HepG2 (cell line): Measurements from ENCODE around the gene PJA2. TPM values are rescaled to one million over a fixed set of nuclear protein-coding genes. Genes with fewer than 3 reads are reported as not detected.

Source experiments
- CBX1 ChIP-seq: IDR thresholded peaks from one replicate; pipeline ENCODE4 v1.6.1; 2016; ENCODE audit warnings: antibody characterized with exemption, low read depth
- FLYWCH1 ChIP-seq: sonication (generic); formaldehyde crosslinking; IDR thresholded peaks from 2 replicates; pipeline ENCODE4 v1.8.1; 2023; ENCODE audit warnings: mild to moderate bottlenecking, missing genetic modification reagents
- HOXD1 ChIP-seq: sonication (generic); formaldehyde crosslinking; IDR thresholded peaks from 2 replicates; pipeline ENCODE4 v1.5.0; 2020; ENCODE audit warnings: missing genetic modification reagents
- JDP2 ChIP-seq: sonication (generic); formaldehyde crosslinking; IDR thresholded peaks from 2 replicates; pipeline ENCODE4 v1.8.1; 2022; ENCODE audit warnings: missing genetic modification reagents, borderline replicate concordance
- KDM4B ChIP-seq: sonication (generic); formaldehyde crosslinking; IDR thresholded peaks from 2 replicates; pipeline ENCODE4 v1.4.0; 2020; ENCODE audit warnings: missing genetic modification reagents
- MATR3 ChIP-seq: sonication (generic); formaldehyde crosslinking; IDR thresholded peaks from 2 replicates; pipeline ENCODE4 v1.4.0; 2020; ENCODE audit warnings: missing genetic modification reagents
- NCOA1 ChIP-seq: sonication (generic); formaldehyde crosslinking; IDR thresholded peaks from 2 replicates; pipeline ENCODE4 v1.9.0; 2021; ENCODE audit warnings: missing genetic modification reagents
- NFKBIZ ChIP-seq: IDR thresholded peaks from 2 replicates; pipeline ENCODE4 v1.6.1; 2018; ENCODE audit warnings: missing genetic modification reagents, missing compliant biosample characterization
- POGZ ChIP-seq: sonication (generic); formaldehyde crosslinking; IDR thresholded peaks from 2 replicates; pipeline ENCODE4 v1.4.0; 2020; ENCODE audit warnings: mild to moderate bottlenecking, missing genetic modification reagents
- RXRB ChIP-seq: IDR thresholded peaks from 2 replicates; pipeline ENCODE4 v1.6.1; 2016; ENCODE audit warnings: borderline replicate concordance, missing genetic modification reagents, missing compliant biosample characterization
- SOX13 ChIP-seq, 3 experiments: fragments of 450-650 bp in 1 of 3; sonication (generic) in 1 of 3; formaldehyde crosslinking in 1 of 3; IDR thresholded peaks in 2 of 3; conservative IDR thresholded peaks in 1 of 3; 2 replicates each; pipeline versions ENCODE4 v1.5.0 to v1.6.1; 2016 to 2020; ENCODE audit warnings: antibody characterized with exemption in 1 of 3, mild to moderate bottlenecking in 1 of 3, missing compliant biosample characterization in 1 of 3, missing genetic modification reagents in 1 of 3, moderate library complexity in 1 of 3
- TEAD2 ChIP-seq: sonication (generic); formaldehyde crosslinking; IDR thresholded peaks from 2 replicates; pipeline ENCODE4 v1.9.0; 2021; ENCODE audit warnings: missing genetic modification reagents
- ZFP36 ChIP-seq: fragments of 150-350 bp; IDR thresholded peaks from 2 replicates; pipeline ENCODE4 v1.6.1; 2018; ENCODE audit warnings: borderline replicate concordance, low read length, low read depth; ENCODE audit not compliant: partially characterized antibody
- ZNF20 ChIP-seq: sonication (generic); formaldehyde crosslinking; IDR thresholded peaks from 2 replicates; pipeline ENCODE4 v1.4.0; 2020; ENCODE audit warnings: mild to moderate bottlenecking, moderate library complexity, missing genetic modification reagents
- polyA plus RNA-seq, 8 experiments: library from polyadenylated mRNA; depleted of rRNA in 3 of 8; stranded (reverse) in 7 of 8; unstranded in 1 of 8; fragments of >200 nt; fragmentation: Illumina TruSeq in 4 of 8; extraction: Trizol in 4 of 8; gene quantifications; 2 replicates each; pipeline versions ENCODE4 v1.2.1 to v1.2.3, GENCODE V29; 2011 to 2016; ENCODE audit warnings: low read depth in 4 of 8, missing spikeins in 1 of 8, mixed read lengths in 1 of 8; ENCODE audit not compliant: insufficient read depth in 1 of 8
- total RNA-seq, 5 experiments: library from RNA; depleted of rRNA; stranded (reverse); fragments of >200 nt; fragmentation: Illumina TruSeq; extraction: Trizol; gene quantifications; 2 replicates each; pipeline ENCODE4 v1.2.3, GENCODE V29; 2016; ENCODE audit warnings: low read depth in 1 of 5
- TF ChIP-seq, protein P1 (sequence below): sonication (generic); formaldehyde crosslinking; IDR thresholded peaks from 2 replicates; pipeline ENCODE4 v1.4.0; 2020; ENCODE audit warnings: mild to moderate bottlenecking, low read depth, missing genetic modification reagents
- TF ChIP-seq, protein P2 (sequence below): sonication (generic); formaldehyde crosslinking; IDR thresholded peaks from 2 replicates; pipeline ENCODE4 v1.9.0; 2021; ENCODE audit warnings: mild to moderate bottlenecking, missing genetic modification reagents
- TF ChIP-seq, protein P3 (sequence below): sonication (generic); formaldehyde crosslinking; IDR thresholded peaks from 2 replicates; pipeline ENCODE4; 2020; ENCODE audit warnings: missing genetic modification reagents, mild to moderate bottlenecking, borderline replicate concordance
- TF ChIP-seq, protein P4 (sequence below): IDR thresholded peaks from 2 replicates; pipeline ENCODE4 v1.6.1; 2016; ENCODE audit warnings: missing compliant biosample characterization, missing genetic modification reagents, borderline replicate concordance

PJA2 gene
- total and polyA plus RNA-seq, 2 of the 13 experiments (the other 11 are each of a cell fraction or from before 2014, with no cell fraction given): 39.4 to 41.4 TPM

DNA sequence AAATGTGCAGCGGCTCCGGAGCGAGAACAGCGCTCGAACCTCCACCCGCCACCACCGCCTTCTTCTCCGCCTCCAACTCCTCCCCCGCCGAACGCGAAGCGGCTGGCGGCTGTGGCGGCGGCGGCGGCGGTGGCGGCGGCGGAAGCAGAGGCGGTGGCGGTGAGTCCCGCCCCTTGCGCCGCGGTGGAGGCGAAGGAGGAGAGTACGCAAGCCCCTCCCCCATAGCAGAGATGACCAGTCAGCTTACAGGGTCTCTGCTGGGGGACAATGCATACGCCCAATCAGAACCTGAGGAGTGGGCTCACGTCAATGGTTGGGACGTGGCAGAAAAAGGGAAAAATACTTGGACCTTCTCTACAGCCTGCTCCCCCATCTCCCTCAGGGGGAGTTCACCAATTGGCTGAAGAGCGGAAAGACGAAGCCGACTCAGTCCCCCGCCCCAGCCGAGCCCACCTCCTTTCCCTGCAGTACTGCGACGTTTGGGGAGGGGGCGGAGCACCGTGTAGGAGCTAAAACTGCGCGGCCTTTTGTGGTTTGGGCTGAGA lies at the start of gene PJA2 (continued):
- TF ChIP-seq, protein P1, sequence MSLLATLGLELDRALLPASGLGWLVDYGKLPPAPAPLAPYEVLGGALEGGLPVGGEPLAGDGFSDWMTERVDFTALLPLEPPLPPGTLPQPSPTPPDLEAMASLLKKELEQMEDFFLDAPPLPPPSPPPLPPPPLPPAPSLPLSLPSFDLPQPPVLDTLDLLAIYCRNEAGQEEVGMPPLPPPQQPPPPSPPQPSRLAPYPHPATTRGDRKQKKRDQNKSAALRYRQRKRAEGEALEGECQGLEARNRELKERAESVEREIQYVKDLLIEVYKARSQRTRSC: no peak
- TF ChIP-seq, protein P2, sequence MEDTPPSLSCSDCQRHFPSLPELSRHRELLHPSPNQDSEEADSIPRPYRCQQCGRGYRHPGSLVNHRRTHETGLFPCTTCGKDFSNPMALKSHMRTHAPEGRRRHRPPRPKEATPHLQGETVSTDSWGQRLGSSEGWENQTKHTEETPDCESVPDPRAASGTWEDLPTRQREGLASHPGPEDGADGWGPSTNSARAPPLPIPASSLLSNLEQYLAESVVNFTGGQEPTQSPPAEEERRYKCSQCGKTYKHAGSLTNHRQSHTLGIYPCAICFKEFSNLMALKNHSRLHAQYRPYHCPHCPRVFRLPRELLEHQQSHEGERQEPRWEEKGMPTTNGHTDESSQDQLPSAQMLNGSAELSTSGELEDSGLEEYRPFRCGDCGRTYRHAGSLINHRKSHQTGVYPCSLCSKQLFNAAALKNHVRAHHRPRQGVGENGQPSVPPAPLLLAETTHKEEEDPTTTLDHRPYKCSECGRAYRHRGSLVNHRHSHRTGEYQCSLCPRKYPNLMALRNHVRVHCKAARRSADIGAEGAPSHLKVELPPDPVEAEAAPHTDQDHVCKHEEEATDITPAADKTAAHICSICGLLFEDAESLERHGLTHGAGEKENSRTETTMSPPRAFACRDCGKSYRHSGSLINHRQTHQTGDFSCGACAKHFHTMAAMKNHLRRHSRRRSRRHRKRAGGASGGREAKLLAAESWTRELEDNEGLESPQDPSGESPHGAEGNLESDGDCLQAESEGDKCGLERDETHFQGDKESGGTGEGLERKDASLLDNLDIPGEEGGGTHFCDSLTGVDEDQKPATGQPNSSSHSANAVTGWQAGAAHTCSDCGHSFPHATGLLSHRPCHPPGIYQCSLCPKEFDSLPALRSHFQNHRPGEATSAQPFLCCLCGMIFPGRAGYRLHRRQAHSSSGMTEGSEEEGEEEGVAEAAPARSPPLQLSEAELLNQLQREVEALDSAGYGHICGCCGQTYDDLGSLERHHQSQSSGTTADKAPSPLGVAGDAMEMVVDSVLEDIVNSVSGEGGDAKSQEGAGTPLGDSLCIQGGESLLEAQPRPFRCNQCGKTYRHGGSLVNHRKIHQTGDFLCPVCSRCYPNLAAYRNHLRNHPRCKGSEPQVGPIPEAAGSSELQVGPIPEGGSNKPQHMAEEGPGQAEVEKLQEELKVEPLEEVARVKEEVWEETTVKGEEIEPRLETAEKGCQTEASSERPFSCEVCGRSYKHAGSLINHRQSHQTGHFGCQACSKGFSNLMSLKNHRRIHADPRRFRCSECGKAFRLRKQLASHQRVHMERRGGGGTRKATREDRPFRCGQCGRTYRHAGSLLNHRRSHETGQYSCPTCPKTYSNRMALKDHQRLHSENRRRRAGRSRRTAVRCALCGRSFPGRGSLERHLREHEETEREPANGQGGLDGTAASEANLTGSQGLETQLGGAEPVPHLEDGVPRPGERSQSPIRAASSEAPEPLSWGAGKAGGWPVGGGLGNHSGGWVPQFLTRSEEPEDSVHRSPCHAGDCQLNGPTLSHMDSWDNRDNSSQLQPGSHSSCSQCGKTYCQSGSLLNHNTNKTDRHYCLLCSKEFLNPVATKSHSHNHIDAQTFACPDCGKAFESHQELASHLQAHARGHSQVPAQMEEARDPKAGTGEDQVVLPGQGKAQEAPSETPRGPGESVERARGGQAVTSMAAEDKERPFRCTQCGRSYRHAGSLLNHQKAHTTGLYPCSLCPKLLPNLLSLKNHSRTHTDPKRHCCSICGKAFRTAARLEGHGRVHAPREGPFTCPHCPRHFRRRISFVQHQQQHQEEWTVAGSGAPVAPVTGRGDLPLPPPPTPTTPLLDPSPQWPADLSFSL: no peak
- TF ChIP-seq, protein P3, sequence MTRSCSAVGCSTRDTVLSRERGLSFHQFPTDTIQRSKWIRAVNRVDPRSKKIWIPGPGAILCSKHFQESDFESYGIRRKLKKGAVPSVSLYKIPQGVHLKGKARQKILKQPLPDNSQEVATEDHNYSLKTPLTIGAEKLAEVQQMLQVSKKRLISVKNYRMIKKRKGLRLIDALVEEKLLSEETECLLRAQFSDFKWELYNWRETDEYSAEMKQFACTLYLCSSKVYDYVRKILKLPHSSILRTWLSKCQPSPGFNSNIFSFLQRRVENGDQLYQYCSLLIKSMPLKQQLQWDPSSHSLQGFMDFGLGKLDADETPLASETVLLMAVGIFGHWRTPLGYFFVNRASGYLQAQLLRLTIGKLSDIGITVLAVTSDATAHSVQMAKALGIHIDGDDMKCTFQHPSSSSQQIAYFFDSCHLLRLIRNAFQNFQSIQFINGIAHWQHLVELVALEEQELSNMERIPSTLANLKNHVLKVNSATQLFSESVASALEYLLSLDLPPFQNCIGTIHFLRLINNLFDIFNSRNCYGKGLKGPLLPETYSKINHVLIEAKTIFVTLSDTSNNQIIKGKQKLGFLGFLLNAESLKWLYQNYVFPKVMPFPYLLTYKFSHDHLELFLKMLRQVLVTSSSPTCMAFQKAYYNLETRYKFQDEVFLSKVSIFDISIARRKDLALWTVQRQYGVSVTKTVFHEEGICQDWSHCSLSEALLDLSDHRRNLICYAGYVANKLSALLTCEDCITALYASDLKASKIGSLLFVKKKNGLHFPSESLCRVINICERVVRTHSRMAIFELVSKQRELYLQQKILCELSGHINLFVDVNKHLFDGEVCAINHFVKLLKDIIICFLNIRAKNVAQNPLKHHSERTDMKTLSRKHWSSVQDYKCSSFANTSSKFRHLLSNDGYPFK (CRISPR knock-in tag): peak; percentile 40; the same call in 1 of the 2 replicates
- TF ChIP-seq NCOA1 (CRISPR knock-in tag): no peak
- no peak for TF ChIP-seq HOXD1 (CRISPR knock-in tag)
- TF ChIP-seq RXRB (CRISPR knock-in tag): no peak
- no peak for TF ChIP-seq ZNF20 (CRISPR knock-in tag)
- TF ChIP-seq MATR3: no peak
- TF ChIP-seq POGZ (CRISPR knock-in tag): no peak; the same call in none of the 2 replicates
- no peak for TF ChIP-seq SOX13 (IDR thresholded peaks at IDR 0.05)
- TF ChIP-seq SOX13 (CRISPR knock-in tag; conservative IDR thresholded peaks at IDR 0.05 in 1 of 2, IDR thresholded peaks at IDR 0.05 in 1 of 2): no peak
- TF ChIP-seq FLYWCH1 (CRISPR knock-in tag): no peak
- TF ChIP-seq JDP2 (CRISPR knock-in tag): no peak; the same call in 1 of the 2 replicates
- TF ChIP-seq KDM4B (CRISPR knock-in tag): 0 out of 2 replicates have a peak, but pooled peaks have one; percentile 43
- TF ChIP-seq, protein P4, sequence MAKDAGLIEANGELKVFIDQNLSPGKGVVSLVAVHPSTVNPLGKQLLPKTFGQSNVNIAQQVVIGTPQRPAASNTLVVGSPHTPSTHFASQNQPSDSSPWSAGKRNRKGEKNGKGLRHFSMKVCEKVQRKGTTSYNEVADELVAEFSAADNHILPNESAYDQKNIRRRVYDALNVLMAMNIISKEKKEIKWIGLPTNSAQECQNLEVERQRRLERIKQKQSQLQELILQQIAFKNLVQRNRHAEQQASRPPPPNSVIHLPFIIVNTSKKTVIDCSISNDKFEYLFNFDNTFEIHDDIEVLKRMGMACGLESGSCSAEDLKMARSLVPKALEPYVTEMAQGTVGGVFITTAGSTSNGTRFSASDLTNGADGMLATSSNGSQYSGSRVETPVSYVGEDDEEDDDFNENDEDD: no peak; the same call in 1 of the 2 replicates
- no peak for TF ChIP-seq TEAD2 (CRISPR knock-in tag)
- no peak for TF ChIP-seq ZFP36
- 0 out of 2 replicates have a peak, but pooled peaks have one; percentile 11 for TF ChIP-seq NFKBIZ (CRISPR knock-in tag)
- no peak for TF ChIP-seq CBX1
